Stimulated activated CD4-positive, alpha-beta T cell treated with anti-CD3 and anti-CD28 coated beads, Interleukin-4, amount 100 ng/mL, for 48 hours (primary cell): Measurements from ENCODE around the gene BICD2.

ENCODE experiments used
- DNase-seq, 2 donors: peaks; one replicate each; pipeline ENCODE4 v3.0.0-alpha.2; 2020; ENCODE audit warnings: low read depth in 2 of 2

The BICD2 gene

DNA sequence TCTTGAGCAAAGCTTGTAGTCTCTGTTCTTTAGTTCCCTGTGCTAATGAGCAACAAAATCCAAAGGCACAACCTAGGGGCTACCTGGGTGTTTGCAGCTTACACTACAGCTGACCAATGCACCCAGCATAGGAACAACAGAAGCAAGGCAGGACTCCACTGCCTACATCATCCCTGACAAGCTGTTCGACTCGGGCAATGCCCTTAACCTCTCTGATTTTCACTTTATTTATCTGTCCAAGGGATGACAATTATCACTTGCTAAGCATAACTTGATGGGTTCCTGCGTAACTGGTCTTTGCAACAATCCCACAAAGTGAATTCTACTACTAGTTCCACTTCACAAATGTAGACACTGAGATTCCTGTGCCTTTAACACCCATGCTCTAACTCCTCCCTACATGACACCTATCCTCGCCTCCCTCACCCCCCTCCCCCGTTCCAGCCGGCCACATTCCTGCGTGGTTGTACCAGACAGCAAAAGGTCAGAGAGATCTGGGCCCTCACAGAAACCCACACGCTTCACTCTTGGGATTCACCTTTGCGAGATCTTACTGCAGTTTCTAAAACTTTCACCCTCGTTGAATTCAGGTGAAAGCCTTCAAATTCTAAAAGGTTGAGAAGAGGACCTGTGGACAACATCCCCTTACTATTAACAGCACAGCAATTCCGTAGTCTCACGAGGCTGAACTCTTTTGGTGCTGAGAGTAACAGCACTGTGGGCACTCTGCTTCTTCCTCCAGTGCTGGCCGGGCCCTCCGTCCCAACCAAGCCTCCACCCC, 95.7 kb downstream of the BICD2 start:
- peak; percentile 27 to 46 for DNase-seq

DNA sequence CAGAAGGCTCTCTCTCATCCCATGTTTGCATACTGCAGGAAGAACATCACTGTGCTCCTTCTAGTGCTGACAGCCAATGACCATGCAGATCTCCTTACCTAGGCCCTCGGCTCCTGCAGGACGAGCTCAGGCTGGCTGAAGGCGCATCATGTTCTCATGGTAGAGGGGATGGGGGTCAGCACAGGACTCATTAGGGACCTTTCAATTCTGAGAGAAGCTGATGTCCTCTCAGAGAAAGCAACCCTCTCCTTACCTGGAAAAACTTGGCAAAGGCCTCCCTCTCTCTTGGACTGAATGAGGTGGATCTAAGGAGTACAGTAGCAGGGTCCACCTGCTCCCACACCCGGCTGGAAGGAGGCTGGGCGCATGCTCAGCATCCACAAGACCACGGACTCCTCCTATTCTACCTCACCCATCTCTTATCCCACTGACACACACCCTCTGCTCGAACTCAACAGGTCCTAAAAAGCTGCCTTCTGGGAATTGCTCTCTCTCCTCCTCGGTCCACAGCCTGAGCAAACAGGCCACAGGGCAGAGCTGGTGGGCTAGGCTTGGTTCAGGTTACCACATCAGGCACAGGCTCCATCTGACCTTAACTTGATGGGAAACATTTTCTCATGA, 97.6 kb downstream of the BICD2 start:
- DNase-seq, result no peak

DNA sequence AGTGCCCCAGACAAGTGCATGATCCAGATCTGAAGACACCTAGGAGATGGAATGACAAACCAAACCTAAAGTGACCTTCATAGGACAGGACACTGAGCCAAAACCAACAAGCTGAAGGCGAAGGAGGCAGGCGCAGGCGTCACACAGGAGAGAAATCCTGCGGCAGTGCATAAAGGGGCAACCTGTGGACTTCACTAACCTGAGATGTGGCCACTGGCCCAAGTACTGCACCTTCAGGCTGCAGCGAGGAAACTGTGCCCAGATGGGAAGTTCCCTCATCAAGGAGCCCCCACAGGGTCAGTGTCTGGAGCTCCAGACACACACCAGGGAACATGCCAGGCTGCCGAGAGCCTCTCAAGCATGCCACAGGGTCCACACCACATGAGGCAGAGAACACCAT, 98.4 kb downstream of the BICD2 start:
- no peak for DNase-seq

DNA sequence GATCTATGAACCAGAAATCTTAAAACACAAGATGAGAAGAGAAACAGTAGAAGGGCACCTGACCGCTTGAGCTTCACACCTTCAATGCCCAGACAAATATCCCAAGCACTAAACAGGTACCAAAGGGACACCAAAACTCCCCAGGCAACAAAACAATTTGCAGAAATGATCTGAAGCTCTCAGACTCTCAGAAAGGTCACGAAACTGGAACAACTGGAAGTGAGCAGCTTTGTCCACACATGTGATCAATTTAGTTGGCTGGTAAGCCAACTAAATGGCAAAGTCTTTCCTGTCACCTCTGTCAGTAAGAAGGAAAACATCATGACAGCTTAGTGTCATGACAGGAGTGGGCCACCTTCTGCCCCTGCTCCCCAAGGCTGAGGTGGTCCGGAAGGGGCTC, 98.8 kb downstream of the BICD2 start:
- DNase-seq, result no peak

DNA sequence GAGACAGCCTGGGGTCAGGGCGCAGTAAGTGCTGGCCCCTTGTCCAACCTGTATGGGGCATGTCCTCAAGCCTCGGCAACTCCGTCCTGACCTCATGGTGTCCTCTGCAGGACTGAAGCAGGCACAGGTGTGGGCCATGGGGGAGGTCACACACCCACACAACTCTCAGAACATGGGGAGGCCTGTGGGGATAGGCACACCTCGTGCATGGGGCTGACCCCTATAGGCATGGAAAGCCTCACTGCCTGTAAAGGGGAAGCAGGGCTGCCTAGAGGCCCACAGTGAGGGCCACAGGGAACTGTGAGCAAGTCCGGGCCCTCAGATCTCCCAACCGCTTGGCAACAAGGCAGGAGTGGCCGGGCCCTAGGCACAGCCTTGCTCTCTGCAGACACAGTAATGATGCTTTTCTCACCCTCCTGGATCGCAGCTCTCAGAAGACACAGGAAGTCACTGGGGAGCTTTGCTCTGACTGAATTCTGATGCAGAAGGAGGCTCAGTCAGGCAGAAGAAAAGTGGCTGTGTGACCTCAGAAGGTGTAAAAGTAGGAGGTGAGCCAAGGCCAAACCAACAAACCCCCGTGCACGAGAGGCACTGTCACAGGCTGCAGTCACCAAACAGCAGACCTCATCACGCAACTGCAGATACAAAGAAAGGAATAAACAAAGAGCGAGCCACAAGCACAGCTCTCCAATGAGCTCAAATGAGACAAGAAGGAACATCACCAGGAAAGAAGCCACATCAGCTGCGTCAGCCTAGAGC, 100.1 kb downstream of the BICD2 start:
- no peak for DNase-seq

DNA sequence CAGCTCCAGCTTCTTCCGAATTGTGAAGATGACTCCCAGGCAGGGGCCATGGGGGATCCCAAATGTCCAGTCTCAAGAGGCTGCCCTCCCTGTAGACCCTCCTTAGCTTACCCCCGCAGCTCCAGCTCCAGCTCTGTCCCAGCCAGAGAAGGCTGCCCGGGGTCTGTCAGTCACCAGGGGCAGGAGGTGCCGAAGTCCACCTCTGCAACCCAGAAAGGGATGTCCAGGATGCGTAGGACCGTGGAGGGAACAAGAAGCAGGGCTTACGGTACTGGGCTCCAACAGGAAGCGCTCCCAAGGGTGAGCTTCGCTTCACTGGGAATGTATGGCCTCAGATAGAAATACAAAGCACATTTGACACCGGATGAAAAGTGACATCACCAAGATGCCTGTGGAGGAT, 100.7 kb downstream of the BICD2 start:
- DNase-seq, result no peak

DNA sequence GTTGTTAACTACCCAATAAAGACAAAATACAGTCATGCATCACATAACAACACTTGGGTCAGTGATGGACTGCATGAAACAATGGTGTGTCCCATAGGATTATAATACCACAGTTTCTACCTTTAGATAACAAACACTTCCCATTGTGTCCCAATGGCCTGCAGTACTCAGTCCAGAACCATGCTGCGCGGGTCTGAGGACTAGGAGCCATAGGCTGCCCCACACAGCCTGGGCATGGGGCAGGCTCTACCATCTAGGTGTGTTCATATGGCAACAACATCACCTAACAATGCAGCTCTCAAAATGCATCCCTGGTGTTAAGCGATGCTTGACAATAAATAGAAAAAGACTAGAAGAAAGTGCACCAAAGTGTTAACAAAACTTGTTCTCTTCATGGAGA, 101.5 kb downstream of the BICD2 start:
- no peak for DNase-seq

DNA sequence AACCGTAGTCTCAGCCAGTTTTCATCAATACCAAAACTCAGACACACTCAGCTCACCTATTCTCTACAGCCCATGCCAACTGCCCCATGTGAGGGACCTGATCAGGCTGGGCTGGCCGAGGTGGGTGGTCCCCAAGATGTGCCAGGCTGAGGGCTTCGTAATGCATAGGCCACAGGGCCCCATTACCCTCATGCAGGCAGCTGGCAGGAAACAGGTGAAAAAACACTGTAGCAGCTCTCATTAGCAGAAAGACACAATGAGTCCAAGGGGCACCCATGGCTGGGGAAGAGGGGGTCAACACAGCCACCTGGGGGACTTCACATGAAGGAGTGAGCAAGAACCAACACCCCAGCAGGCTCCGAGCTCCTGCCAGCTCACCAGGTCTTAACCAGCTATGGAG, 102.9 kb downstream of the BICD2 start:
- DNase-seq, result no peak
